HCT116 (cell line): ENCODE measurements around the gene MICOS13. TPM values are rescaled to one million over a fixed set of nuclear protein-coding genes. Genes with fewer than 3 reads are reported as not detected.
A peak's percentile ranks its signal among the peaks of the same experiment; 100 is the strongest.

Source experiments
- ATAC-seq: fragments of 200-7000 bp; cut with Tn5 transposase; 2 replicates; pipeline ENCODE4 v1.9.1; 2020; ENCODE audit warnings: mild to moderate bottlenecking, moderate library complexity
- BruUV-seq: library from RNA; stranded (reverse); fragments of 400-500 nt; replicated peaks from 2 replicates; lab custom pipeline; 2021; lab: Mats Ljungman, UMichigan
- CTCF ChIA-PET: fragments of 300-600 bp; sonication (Branson Sonifier 250); formaldehyde crosslinking; loops from one replicate; lab custom pipeline; 2021; ENCODE audit warnings: antibody characterized with exemption; lab: Charles Lee
- POLR2A ChIA-PET: fragments of 300-600, 350-600 bp; sonication (Branson Sonifier 250); formaldehyde crosslinking; loops from one replicate; lab custom pipeline; 2021; ENCODE audit warnings: antibody characterized with exemption; lab: Charles Lee
- RAD21 ChIA-PET, 2 experiments: fragments of 300-600 bp; sonication (Branson Sonifier 250); formaldehyde crosslinking; loops; one replicate each; lab custom pipeline; 2023; ENCODE audit warnings: low total read pairs in 2 of 2; ENCODE audit not compliant: uncharacterized antibody in 2 of 2, unreplicated experiment in 2 of 2, low non-redundant PET in 1 of 2; lab: Charles Lee
- DNase-seq: peaks from one replicate; pipeline ENCODE4 v3.0.0-alpha.2; 2010; ENCODE audit warnings: low read depth, low spot score
- H2AFZ ChIP-seq: fragments of 200-600 bp; shearing (Covaris generic), sonication (generic); 2 replicates; pipeline ENCODE4 v1.6.1; 2017; ENCODE audit warnings: low read depth, mixed run types, mixed read lengths, antibody characterized with exemption, low read length; ENCODE audit not compliant: poor library complexity, severe bottlenecking
- H3K27ac ChIP-seq: 2 replicates; pipeline ENCODE4 v1.5.1; 2012; ENCODE audit warnings: low read depth, low read length
- H3K27me3 ChIP-seq: fragments of 200-600 bp; sonication (generic); 2 replicates; pipeline ENCODE4 v1.6.1; 2016; ENCODE audit warnings: mixed run types, low read length, mixed read lengths; ENCODE audit not compliant: insufficient read depth
- H3K36me3 ChIP-seq, 2 experiments: fragments of 200-500 bp in 1 of 2; fragments of 200-600 bp in 1 of 2; sonication (Bioruptor generic) in 1 of 2; sonication (generic) in 1 of 2; 2 replicates each; pipeline versions ENCODE4 v1.5.1 to v1.6.1; 2014 to 2016; ENCODE audit warnings: low read length in 2 of 2, inconsistent platforms in 1 of 2, mixed read lengths in 1 of 2, mixed run types in 1 of 2; ENCODE audit not compliant: insufficient read depth in 2 of 2, control insufficient read depth in 1 of 2
- H3K4me1 ChIP-seq, 2 experiments: fragments of 200-600 bp in 1 of 2; sonication (generic) in 1 of 2; 2 replicates each; pipeline versions ENCODE4 v1.5.1 to v1.6.1; 2012 to 2017; ENCODE audit warnings: low read length in 2 of 2, inconsistent platforms in 1 of 2, mild to moderate bottlenecking in 1 of 2, mixed read lengths in 1 of 2, mixed run types in 1 of 2, moderate library complexity in 1 of 2; ENCODE audit not compliant: insufficient read depth in 2 of 2, control insufficient read depth in 1 of 2
- H3K4me2 ChIP-seq: fragments of 200-600 bp; sonication (generic); 2 replicates; pipeline ENCODE4 v1.6.1; 2017; ENCODE audit warnings: mixed run types, low read length, mixed read lengths
- H3K4me3 ChIP-seq, 2 experiments: fragments of 200-600 bp in 1 of 2; sonication (generic) in 1 of 2; replicated peaks in 1 of 2; 2 replicates each; pipeline ENCODE4 v1.5.1; 2011 to 2016; ENCODE audit warnings: low read length in 2 of 2, control low read depth in 1 of 2, low read depth in 1 of 2, mild to moderate bottlenecking in 1 of 2, mixed read lengths in 1 of 2, mixed run types in 1 of 2
- H3K79me2 ChIP-seq: fragments of 200-600 bp; sonication (generic); 2 replicates; pipeline ENCODE4 v1.6.1; 2017; ENCODE audit warnings: mild to moderate bottlenecking, mixed run types, low read length, moderate library complexity, mixed read lengths; ENCODE audit not compliant: insufficient read depth
- H3K9ac ChIP-seq: fragments of 200-600 bp; sonication (generic); 2 replicates; pipeline ENCODE4 v1.6.1; 2016; ENCODE audit warnings: low read length, mixed read lengths
- H3K9me2 ChIP-seq: fragments of 200-600 bp; sonication (generic), shearing (Covaris generic); 2 replicates; pipeline ENCODE4 v1.6.1; 2017; ENCODE audit warnings: mixed run types, mild to moderate bottlenecking, moderate library complexity; ENCODE audit not compliant: insufficient read depth
- H3K9me3 ChIP-seq, 2 experiments: fragments of 200-500 bp in 1 of 2; fragments of 200-600 bp in 1 of 2; sonication (Bioruptor generic) in 1 of 2; sonication (generic) in 1 of 2; 2 replicates each; pipeline ENCODE4 v1.6.1; 2014 to 2017; ENCODE audit warnings: low read length in 2 of 2, mixed read lengths in 2 of 2, inconsistent platforms in 1 of 2, low read depth in 1 of 2, mild to moderate bottlenecking in 1 of 2, mixed run types in 1 of 2, moderate library complexity in 1 of 2; ENCODE audit not compliant: control insufficient read depth in 1 of 2, insufficient read depth in 1 of 2
- H4K20me1 ChIP-seq: fragments of 200-600 bp; sonication (generic), shearing (Covaris generic); 2 replicates; pipeline ENCODE4 v1.6.1; 2017; ENCODE audit warnings: mixed run types, mild to moderate bottlenecking, moderate library complexity; ENCODE audit not compliant: insufficient read depth
- EGR1 ChIP-seq: IDR thresholded peaks from 2 replicates; pipeline ENCODE4 v1.6.1; 2012; ENCODE audit warnings: low read depth
- EZH2 ChIP-seq: fragments of 200-600 bp; sonication (generic); IDR thresholded peaks from 2 replicates; pipeline ENCODE4 v1.6.1; 2017; ENCODE audit warnings: antibody characterized with exemption, mixed run types
- SIN3A ChIP-seq: IDR thresholded peaks from 2 replicates; pipeline ENCODE4 v1.6.1; 2012; ENCODE audit warnings: low read depth
- SP1 ChIP-seq: IDR thresholded peaks from 2 replicates; pipeline ENCODE4 v1.6.1; 2012; ENCODE audit warnings: low read depth
- ZNF274 ChIP-seq: fragments of 200-500 bp; sonication (Bioruptor generic); IDR thresholded peaks from 2 replicates; pipeline ENCODE4 v1.6.1; 2014; ENCODE audit warnings: mild to moderate bottlenecking, low read depth, low read length, inconsistent platforms
- intact Hi-C: fragments of 100-400 bp; cut with micrococcal nuclease; formaldehyde crosslinking; loops from 2 replicates; pipeline ENCODE4 v1.10.0; 2022
- total RNA-seq: library from RNA; stranded (reverse); gene quantifications from one replicate; pipeline ENCODE4 v1.2.1, GENCODE V29; 2021; ENCODE audit not compliant: unreplicated experiment
- TF ChIP-seq, protein P1 (sequence below), 3 experiments: fragments of 200-600 bp in 1 of 3; sonication (generic) in 1 of 3; IDR thresholded peaks in 2 of 3; conservative IDR thresholded peaks in 1 of 3; 2 replicates each; pipeline ENCODE4 v1.5.1; 2012 to 2017; ENCODE audit warnings: low read depth in 2 of 3, low read length in 2 of 3, antibody characterized with exemption in 1 of 3, borderline replicate concordance in 1 of 3, control low read depth in 1 of 3, mild to moderate bottlenecking in 1 of 3, mixed read lengths in 1 of 3, mixed run types in 1 of 3, moderate library complexity in 1 of 3; ENCODE audit not compliant: insufficient read depth in 1 of 3
- TF ChIP-seq, protein P2 (sequence below): IDR thresholded peaks from 2 replicates; pipeline ENCODE4 v1.6.1; 2011; ENCODE audit warnings: mild to moderate bottlenecking, low read length, moderate library complexity; ENCODE audit not compliant: insufficient replicate concordance; ENCODE audit errors: extremely low read depth

MICOS13 gene
- total RNA-seq, 1 experiment from 2014 or later, result 61.6 TPM

- ChIA-PET RAD21 (no interaction called here), POLR2A (no interaction called here)
- intact Hi-C loops, result no loop called here
- Histone ChIP-seq H3K27ac (no peak overlapping the region), H3K27me3 (no peaks in the 10 kb centered on the region), H3K9me3 (no peaks in the 10 kb centered on the region), H3K36me3 (peaks cover 38 to 59% of the 10 kb centered on the region in 2 experiments; a peak in 3 of 4 replicates)
- peak; percentile 19; the same call in 1 of the 2 replicates for ATAC-seq
- TF ChIP-seq SIN3A, result no peak
- TF ChIP-seq, protein P1, sequence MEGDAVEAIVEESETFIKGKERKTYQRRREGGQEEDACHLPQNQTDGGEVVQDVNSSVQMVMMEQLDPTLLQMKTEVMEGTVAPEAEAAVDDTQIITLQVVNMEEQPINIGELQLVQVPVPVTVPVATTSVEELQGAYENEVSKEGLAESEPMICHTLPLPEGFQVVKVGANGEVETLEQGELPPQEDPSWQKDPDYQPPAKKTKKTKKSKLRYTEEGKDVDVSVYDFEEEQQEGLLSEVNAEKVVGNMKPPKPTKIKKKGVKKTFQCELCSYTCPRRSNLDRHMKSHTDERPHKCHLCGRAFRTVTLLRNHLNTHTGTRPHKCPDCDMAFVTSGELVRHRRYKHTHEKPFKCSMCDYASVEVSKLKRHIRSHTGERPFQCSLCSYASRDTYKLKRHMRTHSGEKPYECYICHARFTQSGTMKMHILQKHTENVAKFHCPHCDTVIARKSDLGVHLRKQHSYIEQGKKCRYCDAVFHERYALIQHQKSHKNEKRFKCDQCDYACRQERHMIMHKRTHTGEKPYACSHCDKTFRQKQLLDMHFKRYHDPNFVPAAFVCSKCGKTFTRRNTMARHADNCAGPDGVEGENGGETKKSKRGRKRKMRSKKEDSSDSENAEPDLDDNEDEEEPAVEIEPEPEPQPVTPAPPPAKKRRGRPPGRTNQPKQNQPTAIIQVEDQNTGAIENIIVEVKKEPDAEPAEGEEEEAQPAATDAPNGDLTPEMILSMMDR (IDR thresholded peaks at IDR 0.05 in 2 of 3, conservative IDR thresholded peaks at IDR 0.05 in 1 of 3; ENCODE audit: borderline replicate concordance in 1 of 3, insufficient read depth in 1 of 3, low read depth in 2 of 3, low read length in 2 of 3), result no peak
- no peak for TF ChIP-seq ZNF274
- no peak for TF ChIP-seq EGR1
- TF ChIP-seq EZH2, result no peak
- TF ChIP-seq, protein P2, sequence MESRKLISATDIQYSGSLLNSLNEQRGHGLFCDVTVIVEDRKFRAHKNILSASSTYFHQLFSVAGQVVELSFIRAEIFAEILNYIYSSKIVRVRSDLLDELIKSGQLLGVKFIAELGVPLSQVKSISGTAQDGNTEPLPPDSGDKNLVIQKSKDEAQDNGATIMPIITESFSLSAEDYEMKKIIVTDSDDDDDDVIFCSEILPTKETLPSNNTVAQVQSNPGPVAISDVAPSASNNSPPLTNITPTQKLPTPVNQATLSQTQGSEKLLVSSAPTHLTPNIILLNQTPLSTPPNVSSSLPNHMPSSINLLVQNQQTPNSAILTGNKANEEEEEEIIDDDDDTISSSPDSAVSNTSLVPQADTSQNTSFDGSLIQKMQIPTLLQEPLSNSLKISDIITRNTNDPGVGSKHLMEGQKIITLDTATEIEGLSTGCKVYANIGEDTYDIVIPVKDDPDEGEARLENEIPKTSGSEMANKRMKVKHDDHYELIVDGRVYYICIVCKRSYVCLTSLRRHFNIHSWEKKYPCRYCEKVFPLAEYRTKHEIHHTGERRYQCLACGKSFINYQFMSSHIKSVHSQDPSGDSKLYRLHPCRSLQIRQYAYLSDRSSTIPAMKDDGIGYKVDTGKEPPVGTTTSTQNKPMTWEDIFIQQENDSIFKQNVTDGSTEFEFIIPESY, result no peak
- TF ChIP-seq SP1, result no peak
- TF ChIP-seq, all 23 proteins: peak for 0
- Histone ChIP-seq H4K20me1 (no peaks in the 10 kb centered on the region), H3K4me1 (no peaks in the 10 kb centered on the region; a peak in 2 of 4 replicates), H3K4me2 (no peak overlapping the region), H2AFZ (no peak overlapping the region), H3K4me3 (no peak overlapping the region), H3K9ac (no peak overlapping the region), H3K9me2 (no peaks in the 10 kb centered on the region), H3K79me2 (peaks cover 10% of the 10 kb centered on the region; the same call in 1 of the 2 replicates)
- CTCF ChIA-PET, result no interaction called here
- BruUV-seq, result no TSS peak
- no peak for DNase-seq
These were observed 12.5 kb downstream of the MICOS13 start for GRCh38 chr19:5667751-5668271.
